Activated CD4-positive, alpha-beta T cell treated with anti-CD3 and anti-CD28 coated beads, Interleukin-2, amount 50 U/mL, for 48 hours (primary cell): Measurements from ENCODE around the gene LCNL1.

ENCODE experiments used
- DNase-seq, 2 experiments: peaks; one replicate each; pipeline ENCODE4 v3.0.0-alpha.2; 2020

LCNL1 gene

DNA sequence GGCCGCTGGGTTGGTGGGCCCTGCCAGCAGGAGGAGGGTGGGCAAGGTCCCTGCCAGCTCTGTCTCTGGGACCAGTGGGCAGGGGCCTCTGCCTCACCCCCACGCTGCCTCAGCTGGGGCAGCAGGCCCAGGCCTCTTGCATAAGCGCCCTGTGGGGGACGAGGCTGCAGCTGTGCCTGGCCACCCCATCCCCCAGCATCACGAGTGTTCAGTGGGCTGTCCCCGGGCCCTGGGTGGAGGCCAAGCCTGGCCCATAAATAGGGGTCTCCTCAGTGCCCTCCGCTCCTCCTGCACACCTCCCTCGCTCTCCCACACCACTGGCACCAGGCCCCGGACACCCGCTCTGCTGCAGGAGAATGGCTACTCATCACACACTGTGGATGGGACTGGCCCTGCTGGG, 5.6 kb upstream of the LCNL1 start, which contains the start of gene PTGDS:
Gene PTGDS, plus strand, starts transcription at position 282 of the 400 bp plus-strand sequence. Its CDS starts 75 bp downstream, at position 357.
- DNase-seq: no peak

DNA sequence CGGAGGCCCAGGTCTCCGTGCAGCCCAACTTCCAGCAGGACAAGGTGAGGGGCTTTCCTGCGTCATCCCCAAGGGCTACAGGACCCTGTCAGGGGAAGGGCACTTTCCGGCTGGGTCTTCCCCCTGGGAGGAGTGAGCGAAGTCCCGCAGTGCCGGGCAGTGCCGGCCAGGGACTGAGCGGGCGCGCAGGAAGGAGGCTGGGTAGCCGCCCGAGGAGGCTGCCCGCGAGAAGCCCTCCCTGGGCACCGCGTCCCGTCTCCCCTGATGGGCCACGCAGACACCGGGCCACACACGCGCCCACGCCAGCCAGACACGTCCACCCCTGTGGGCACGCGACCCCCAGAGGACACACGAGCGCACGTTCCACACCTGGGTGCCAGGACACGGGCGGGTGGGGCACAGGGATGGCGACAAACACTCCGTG, 5.1 kb upstream of the LCNL1 start:
- no peak for DNase-seq

DNA sequence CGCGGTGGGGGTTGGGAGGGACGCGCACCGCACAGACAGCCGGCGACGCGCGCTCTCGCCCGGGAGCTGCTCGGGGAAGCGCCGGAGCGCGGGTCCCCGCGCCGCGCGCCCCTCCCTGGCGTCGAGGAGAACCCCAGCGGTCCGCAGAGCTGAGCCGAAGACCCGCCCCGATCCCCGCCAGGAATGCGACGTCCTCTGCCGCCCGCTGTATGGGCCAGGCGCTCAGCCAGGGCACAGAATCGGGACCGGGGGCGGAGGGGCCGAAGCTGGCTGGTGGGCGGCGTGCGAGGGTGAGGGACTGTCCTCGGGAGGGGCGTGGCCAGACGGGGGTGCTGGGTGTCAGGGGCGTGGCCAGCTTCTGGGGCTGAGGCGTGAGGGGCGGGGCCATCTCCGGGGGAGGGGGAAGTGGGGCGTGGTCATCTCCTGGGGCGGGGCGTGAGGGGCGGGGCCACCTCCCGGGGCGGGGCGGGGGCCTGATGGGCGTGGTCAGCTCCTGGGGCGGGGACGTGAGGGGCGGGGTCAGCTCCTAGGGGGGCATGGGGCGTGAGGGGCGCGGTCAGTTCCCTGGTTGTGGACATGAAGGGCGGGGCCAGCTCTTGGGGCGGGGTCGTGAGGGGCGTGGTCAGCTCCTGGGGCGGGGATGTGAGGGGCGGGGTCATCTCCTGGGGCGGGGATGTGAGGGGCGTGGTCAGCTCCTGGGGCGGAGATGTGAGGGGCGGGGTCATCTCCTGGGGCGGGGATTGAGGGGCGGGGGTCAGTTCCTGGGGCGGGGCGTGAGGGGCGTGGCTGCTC, 4.5 kb upstream of the LCNL1 start:
- DNase-seq: peak; percentile 66 to 70

GRCh38 chr9:136978865-136979544, 3.8 kb upstream of the LCNL1 start:
- no peak for DNase-seq

GRCh38 chr9:136979769-136980587, 2.8 kb upstream of the LCNL1 start:
- no peak for DNase-seq

- no peak for DNase-seq
Observed at GRCh38 chr9:136980669-136981478, 1.9 kb upstream of the LCNL1 start.

DNA sequence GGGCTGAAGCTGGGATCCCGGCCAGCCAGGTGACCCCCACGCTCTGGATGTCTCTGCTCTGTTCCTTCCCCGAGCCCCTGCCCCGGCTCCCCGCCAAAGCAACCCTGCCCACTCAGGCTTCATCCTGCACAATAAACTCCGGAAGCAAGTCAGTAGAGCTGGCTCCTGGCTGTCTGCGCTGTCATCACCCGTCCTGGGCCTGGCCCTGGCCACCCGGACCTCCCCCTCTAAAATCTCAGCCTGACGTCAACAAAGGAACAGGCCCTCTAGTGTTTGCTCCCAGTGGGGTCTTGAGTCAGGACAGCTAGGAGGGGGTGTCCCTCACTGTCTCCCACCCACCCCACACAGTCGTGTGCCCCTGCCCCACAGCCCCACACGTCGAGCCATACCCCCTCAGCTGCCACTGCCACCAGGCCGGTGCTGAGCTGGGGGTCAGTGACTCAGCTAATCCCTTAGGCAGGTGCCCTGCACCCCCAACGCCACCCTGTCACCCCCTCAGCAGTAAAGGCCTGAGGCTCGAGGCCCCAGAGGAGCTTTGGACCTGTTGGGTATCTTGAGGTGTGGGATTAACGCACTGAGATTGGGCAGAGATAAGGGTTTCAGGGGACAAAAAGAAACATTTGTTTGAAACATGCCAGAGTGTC, 1.1 kb upstream of the LCNL1 start:
- DNase-seq: no peak

- no peak for DNase-seq
Observed at GRCh38 chr9:136983167-136983566, 374 bp downstream of the LCNL1 start.

DNA sequence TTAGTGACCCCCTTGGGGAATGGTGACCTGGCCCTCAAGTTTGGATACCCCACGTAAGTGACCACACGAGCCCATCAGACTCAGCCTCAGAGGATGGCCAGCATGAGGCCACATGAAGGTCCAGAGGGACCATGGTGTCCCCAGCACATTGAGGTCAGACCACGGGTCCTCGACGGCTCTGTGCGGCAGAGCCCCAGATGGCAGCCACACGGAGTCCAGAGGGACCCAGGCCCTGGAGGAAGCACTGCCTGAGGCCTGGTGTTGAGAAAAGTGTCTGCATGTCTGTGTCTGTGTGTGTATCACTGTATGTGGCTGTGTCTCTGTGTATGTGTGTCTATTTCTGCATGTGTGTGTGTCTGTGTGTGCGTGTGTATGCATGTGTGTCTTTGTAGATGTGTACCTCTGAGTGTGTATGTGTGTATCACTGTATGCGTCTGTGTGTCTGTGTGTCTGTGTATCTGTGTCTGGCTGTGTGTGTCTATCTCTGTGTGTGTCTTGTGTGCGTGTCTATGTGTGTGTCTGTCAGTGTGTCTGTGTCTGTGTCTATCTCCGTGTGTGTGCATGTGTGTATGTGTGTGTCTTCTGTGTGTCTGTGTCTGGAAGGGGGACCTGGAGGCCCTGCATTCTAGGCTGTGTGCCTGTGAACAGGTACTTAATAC, 992 bp downstream of the LCNL1 start:
- DNase-seq: no peak

DNA sequence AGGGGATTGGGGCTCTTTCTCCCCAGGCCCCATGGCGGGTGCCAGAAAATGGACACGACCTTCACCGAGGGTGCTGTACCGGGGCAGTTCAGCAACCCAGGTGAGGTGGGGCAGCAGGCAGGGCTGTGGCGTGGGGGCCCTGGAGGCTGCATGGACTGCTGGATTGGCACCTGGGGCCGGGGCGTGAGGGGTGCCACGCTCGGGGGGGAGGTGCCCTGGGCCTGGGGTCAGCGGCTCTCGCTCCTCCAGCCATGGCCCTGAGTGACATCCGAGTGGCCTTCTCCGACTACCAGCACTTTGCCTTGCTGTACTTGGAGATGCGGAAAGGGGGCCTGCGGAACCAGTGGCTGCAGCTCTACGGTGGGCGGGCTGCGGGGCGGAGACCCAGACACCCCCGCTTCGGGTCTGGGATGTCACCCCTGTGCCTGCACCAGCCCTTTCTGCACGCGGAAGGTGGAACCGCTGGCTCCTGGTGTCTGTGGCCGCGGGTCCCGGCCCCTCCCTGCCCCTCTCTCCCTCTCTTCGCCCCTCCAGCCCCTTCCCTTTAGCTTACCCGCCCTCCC, 1.8 kb downstream of the LCNL1 start:
- no peak for DNase-seq

- DNase-seq: no peak
Observed at GRCh38 chr9:136985027-136985602, 2.3 kb downstream of the LCNL1 start.

DNA sequence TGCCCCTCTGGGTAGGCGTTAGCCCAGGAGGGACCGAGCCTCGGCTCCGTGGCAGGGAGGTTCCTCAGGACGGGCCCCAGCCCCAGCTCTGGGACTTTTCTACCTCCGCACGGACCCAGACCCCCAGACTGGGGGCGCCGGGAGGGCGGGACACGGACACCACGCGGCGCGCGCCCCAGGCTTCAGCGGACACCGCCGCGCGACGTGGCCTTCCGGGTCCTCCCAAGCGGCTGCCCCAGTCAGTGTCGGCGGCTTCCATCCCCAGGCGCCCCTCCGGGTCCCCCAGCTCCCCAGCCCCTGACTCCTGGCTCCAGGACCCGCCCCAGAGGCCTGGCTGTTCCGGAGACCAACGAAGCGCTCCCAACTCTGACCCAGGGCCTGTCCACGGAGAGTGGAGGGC, 3.1 kb downstream of the LCNL1 start:
- DNase-seq: no peak

- no peak for DNase-seq
Observed at GRCh38 chr9:136988872-136989271, 6.1 kb downstream of the LCNL1 start.

DNA sequence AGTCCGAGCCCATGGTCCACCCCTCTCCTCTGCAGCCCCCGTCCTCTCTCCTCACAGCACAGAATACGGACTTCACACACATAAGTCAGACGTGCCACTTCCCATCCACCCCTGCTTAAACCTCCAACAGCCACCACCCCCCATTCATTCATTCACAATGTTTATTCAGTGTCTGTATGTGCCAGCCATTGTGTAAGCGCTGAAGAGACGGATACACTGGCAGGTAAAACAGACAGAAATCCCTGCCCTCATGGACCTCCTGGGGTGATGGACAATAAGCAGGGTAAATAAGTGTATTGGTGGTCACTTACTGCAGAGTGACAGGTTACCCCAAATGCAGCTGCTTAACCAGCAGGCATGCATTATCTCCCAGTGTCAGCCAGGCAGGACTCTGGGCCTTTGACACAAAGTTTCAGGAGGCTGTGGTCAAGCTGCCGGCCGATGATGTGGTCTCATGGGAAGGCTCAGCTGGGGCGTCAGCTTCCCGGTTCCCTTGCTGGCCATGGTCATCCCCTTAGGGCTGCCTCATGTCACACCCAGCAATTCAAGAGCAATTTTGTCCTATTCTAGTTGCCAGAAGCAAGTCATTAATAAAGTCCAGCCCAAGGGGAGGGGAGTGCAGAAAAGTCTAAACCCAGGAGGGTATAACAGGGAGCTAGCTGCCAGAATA, 7.6 kb downstream of the LCNL1 start:
- no peak for DNase-seq

GRCh38 chr9:136991993-136992818, 9.4 kb downstream of the LCNL1 start, which contains the start of gene PAXX:
TSS of gene PAXX (plus strand) at chr9:136992422. CDS start at chr9:136992444, 22 bp downstream.
- peak; percentile 96 for DNase-seq

GRCh38 chr9:136992819-136993369, 10.1 kb downstream of the LCNL1 start:
- DNase-seq: no peak

DNA sequence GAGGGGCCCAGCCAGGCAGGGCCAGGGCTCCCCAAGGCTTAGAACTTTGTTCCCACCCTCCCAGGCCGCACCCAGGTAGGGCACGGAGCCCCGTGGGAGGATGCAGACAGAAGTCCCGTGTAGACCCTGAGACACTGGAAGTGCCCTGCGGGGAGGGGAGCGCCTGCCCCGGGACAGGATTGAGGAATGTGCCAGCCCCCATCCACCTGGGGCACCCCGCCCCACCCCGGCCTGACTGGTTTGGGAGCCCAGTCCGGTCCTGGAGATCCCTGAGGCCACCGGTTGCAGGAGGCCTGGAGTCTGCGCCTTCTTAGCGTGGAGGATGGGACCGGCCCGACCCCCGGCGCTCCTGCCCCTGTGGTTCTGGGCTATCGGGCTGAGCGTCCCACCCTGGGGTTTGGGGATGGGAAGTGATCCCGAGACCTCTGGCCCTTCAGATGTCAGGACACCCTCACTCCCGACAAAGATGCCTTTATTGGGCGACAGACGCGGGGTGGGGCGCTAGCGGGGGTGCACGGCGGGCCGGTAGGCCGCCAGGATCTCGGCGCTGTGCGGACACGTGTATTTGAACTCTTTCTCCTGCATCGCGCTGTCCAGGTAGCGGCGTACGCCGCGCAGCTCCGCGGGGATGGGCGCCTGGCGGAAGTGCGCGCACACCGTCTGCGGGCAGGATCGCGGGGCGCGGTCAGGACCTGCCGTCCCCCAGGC, 11.5 kb downstream of the LCNL1 start:
- DNase-seq: no peak

GRCh38 chr9:136994888-136995230, 12.1 kb downstream of the LCNL1 start:
- no peak for DNase-seq
